CD8-positive, alpha-beta memory T cell (primary cell): ENCODE measurements around the gene PRR11. TPM values are rescaled to one million over a fixed set of nuclear protein-coding genes. Genes with fewer than 3 reads are reported as not detected.

Experiments used
- CTCF ChIA-PET: fragments of 350-600 bp; sonication (Branson Sonifier 250); formaldehyde crosslinking; loops from one replicate; lab custom pipeline; 2021; ENCODE audit warnings: antibody characterized with exemption; lab: Charles Lee
- POLR2A ChIA-PET: fragments of 350-600 bp; sonication (Branson Sonifier 250); formaldehyde crosslinking; loops from one replicate; lab custom pipeline; 2021; ENCODE audit warnings: antibody characterized with exemption; lab: Charles Lee
- DNase-seq, 5 donors: peaks; one replicate each; pipeline versions ENCODE4 v3.0.0 to v3.0.0-alpha.2; 2020 to 2022; ENCODE audit warnings: mixed read lengths in 1 of 5
- H3K27ac ChIP-seq: one replicate; pipeline ENCODE4 v1.7.0; 2013; ENCODE audit warnings: low read depth, mild to moderate bottlenecking, low read length, moderate library complexity
- H3K27me3 ChIP-seq: 2 replicates; pipeline ENCODE4 v1.7.0; 2013; ENCODE audit warnings: low read length, mild to moderate bottlenecking; ENCODE audit not compliant: insufficient read depth, poor library complexity, severe bottlenecking
- H3K36me3 ChIP-seq: 2 replicates; pipeline ENCODE4 v1.7.0; 2013; ENCODE audit warnings: mild to moderate bottlenecking, low read length, moderate library complexity; ENCODE audit not compliant: insufficient read depth
- H3K4me1 ChIP-seq: 2 replicates; pipeline ENCODE4 v1.7.0; 2013; ENCODE audit warnings: mild to moderate bottlenecking, low read length, moderate library complexity; ENCODE audit not compliant: insufficient read depth
- H3K4me3 ChIP-seq: 2 replicates; pipeline ENCODE4 v1.7.0; 2013; ENCODE audit warnings: mild to moderate bottlenecking, low read length
- H3K9me3 ChIP-seq: 2 replicates; pipeline ENCODE4 v1.7.0; 2013; ENCODE audit warnings: mild to moderate bottlenecking, low read length
- H3K27ac Mint-ChIP-seq, 8 donors: one replicate each; pipeline ENCODE4 v1.8.0; 2020 to 2021; ENCODE audit warnings: mixed read lengths in 8 of 8, mild to moderate bottlenecking in 6 of 8, inconsistent platforms in 3 of 8, moderate library complexity in 3 of 8
- H3K27me3 Mint-ChIP-seq, 2 donors: one replicate each; pipeline ENCODE4 v1.8.0; 2020 to 2021; ENCODE audit warnings: mixed read lengths in 2 of 2, mild to moderate bottlenecking in 1 of 2, moderate library complexity in 1 of 2
- H3K36me3 Mint-ChIP-seq, 3 donors: one replicate each; pipeline ENCODE4 v1.8.0; 2020 to 2021; ENCODE audit warnings: mixed read lengths in 3 of 3, inconsistent platforms in 1 of 3, mild to moderate bottlenecking in 1 of 3
- H3K4me1 Mint-ChIP-seq, 3 donors: one replicate each; pipeline ENCODE4 v1.8.0; 2020 to 2021; ENCODE audit warnings: mixed read lengths in 3 of 3, inconsistent platforms in 1 of 3, mild to moderate bottlenecking in 1 of 3
- H3K4me3 Mint-ChIP-seq, 7 donors: one replicate each; pipeline ENCODE4 v1.8.0; 2020 to 2021; ENCODE audit warnings: mixed read lengths in 7 of 7, mild to moderate bottlenecking in 6 of 7, moderate library complexity in 4 of 7, inconsistent platforms in 2 of 7
- H3K9me3 Mint-ChIP-seq, 5 donors: one replicate each; pipeline ENCODE4 v1.8.0; 2020 to 2022; ENCODE audit warnings: mixed read lengths in 5 of 5, mild to moderate bottlenecking in 3 of 5, moderate library complexity in 2 of 5, inconsistent platforms in 1 of 5
- polyA plus RNA-seq: library from polyadenylated mRNA; unstranded; fragments of 300-500 nt; fragmentation: Illumina TruSeq; gene quantifications from one replicate; pipeline ENCODE4 v1.2.3, GENCODE V29; 2021
- total RNA-seq, 2 experiments: library from RNA; stranded (reverse); gene quantifications; one replicate each; pipeline ENCODE4 v1.2.3, GENCODE V29; 2021

PRR11 gene
- total and polyA plus RNA-seq, 3 experiments from 2014 or later = 1.2 to 36.3 (median 35.6) TPM

DNA sequence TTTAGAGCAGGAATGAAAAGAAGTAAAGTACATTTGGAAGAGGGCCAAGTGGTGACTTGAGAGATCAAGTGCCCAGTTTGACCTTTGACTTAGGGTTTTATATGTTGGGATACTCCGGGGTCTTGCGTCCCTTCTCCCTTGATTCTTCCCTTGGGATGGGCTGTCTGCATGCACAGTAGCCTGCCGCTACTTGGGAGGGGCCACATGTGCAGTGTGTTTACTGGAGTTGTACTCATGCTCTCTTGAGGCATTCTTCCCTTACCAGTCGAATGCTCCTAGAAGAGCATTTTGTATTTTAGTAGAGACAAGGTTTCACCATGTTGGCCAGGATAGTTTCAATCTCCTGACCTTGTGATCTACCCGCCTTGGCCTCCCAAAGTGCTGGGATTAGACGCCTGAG lies 88.5 kb downstream of the PRR11 start:
- Histone ChIP-seq H3K36me3 (no peaks in the 10 kb centered on the region), H3K4me3 (no peak overlapping the region), H3K9me3 (no peaks in the 10 kb centered on the region), H3K27me3 (no peaks in the 10 kb centered on the region), H3K27ac (no peak overlapping the region), H3K4me1 (no peaks in the 10 kb centered on the region)
- Mint-ChIP-seq H3K4me3 (no peak overlapping the region), H3K27me3 (no peaks in the 10 kb centered on the region), H3K4me1 (no peaks in the 10 kb centered on the region), H3K27ac (no peak overlapping the region), H3K9me3 (no peaks in the 10 kb centered on the region), H3K36me3 (peaks cover 0 to 15% (median 6%) of the 10 kb centered on the region in 3 donors)
- POLR2A ChIA-PET = no interaction called here
- no peak for DNase-seq
- CTCF ChIA-PET = no interaction called here

Other genes with a start within 250 kb of the PRR11 start
- 10 to 100 TPM; 27.7 to 30.6 TPM for gene TRIM37, start 48.9 kb upstream of the PRR11 start, total RNA-seq
- 11.4 TPM for gene TRIM37, start 48.9 kb upstream of the PRR11 start, polyA plus RNA-seq
- 10 to 100 TPM; 55.8 to 60.0 TPM for gene SKA2, start 560 bp upstream of the PRR11 start, total RNA-seq
- gene SKA2, start 560 bp upstream of the PRR11 start, polyA plus RNA-seq = 30.7 TPM
- gene SMG8, start 54.3 kb downstream of the PRR11 start, total RNA-seq = 10 to 100 TPM; 24.7 to 25.1 TPM
- gene SMG8, start 54.3 kb downstream of the PRR11 start, polyA plus RNA-seq = 12.8 TPM
- gene GDPD1, start 64.8 kb downstream of the PRR11 start, total RNA-seq = 1 to 10 TPM; 2.1 to 2.6 TPM
- gene GDPD1, start 64.8 kb downstream of the PRR11 start, polyA plus RNA-seq = 2.3 TPM
- 1 to 10 TPM; 6.7 to 7.6 TPM for gene YPEL2, start 175.9 kb downstream of the PRR11 start, total RNA-seq
- gene YPEL2, start 175.9 kb downstream of the PRR11 start, polyA plus RNA-seq = 21.0 TPM